HG02981 (cell line): ENCODE data around the gene ADAMTS15.

Experiments
- ATAC-seq: cut with Tn5 transposase; IDR thresholded peaks from one replicate; pipeline ENCODE4 v1.9.1; 2021; ENCODE audit warnings: mild to moderate bottlenecking, moderate library complexity; ENCODE audit not compliant: unreplicated experiment

Gene ADAMTS15, protein sequence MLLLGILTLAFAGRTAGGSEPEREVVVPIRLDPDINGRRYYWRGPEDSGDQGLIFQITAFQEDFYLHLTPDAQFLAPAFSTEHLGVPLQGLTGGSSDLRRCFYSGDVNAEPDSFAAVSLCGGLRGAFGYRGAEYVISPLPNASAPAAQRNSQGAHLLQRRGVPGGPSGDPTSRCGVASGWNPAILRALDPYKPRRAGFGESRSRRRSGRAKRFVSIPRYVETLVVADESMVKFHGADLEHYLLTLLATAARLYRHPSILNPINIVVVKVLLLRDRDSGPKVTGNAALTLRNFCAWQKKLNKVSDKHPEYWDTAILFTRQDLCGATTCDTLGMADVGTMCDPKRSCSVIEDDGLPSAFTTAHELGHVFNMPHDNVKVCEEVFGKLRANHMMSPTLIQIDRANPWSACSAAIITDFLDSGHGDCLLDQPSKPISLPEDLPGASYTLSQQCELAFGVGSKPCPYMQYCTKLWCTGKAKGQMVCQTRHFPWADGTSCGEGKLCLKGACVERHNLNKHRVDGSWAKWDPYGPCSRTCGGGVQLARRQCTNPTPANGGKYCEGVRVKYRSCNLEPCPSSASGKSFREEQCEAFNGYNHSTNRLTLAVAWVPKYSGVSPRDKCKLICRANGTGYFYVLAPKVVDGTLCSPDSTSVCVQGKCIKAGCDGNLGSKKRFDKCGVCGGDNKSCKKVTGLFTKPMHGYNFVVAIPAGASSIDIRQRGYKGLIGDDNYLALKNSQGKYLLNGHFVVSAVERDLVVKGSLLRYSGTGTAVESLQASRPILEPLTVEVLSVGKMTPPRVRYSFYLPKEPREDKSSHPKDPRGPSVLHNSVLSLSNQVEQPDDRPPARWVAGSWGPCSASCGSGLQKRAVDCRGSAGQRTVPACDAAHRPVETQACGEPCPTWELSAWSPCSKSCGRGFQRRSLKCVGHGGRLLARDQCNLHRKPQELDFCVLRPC

DNA sequence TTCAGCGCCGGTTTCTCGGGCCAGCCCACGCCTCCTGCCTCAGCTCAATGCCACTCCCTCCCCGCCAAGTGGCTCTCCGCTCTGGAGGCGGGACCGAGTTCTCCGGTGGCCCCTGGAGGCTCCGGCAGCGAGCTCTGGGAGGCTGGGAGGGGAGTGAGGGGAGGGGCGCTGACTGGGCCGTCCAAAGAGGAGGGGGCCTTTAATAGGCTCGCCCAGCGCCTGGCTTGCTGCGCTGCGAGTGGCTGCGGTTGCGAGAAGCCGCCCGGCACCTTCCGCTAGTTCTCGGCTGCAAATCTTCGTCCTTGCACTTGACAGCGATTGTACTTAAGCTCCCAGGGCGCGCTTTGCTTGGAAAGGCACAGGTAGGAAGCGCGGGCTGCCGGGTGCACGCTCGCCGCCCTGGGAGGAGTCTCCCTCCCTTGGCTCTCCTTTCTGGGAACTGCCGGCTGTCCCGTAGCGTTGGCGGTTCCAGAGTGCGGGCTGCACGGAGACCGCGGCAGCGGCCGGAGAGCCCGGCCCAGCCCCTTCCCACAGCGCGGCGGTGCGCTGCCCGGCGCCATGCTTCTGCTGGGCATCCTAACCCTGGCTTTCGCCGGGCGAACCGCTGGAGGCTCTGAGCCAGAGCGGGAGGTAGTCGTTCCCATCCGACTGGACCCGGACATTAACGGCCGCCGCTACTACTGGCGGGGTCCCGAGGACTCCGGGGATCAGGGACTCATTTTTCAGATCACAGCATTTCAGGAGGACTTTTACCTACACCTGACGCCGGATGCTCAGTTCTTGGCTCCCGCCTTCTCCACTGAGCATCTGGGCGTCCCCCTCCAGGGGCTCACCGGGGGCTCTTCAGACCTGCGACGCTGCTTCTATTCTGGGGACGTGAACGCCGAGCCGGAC lies at the start of gene ADAMTS15:
TSS of gene ADAMTS15 (plus strand) at position 230 of the 894 bp plus-strand sequence. CDS start at position 559, 329 bp downstream.
- no peak for ATAC-seq

DNA sequence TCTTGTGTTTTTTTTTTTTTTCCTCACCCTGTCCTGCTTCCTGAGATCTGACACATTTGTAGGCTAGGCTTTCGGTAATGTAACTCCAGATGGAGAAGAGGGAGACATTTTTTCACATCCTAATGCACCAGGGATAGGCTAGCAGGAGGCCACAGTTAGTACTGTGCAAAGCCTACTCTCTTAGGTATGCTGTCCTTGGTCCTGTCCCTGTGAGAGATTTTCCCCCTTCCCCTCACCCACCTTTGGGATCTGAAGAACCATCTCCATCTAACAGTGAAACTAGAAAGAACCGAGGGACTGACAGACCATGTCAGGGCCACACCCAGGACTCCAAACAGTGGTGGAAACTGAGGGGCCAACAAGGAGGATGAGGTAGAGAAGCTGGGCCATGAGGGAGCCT lies 49.2 kb upstream of the ADAMTS15 start:
- no peak for ATAC-seq

DNA sequence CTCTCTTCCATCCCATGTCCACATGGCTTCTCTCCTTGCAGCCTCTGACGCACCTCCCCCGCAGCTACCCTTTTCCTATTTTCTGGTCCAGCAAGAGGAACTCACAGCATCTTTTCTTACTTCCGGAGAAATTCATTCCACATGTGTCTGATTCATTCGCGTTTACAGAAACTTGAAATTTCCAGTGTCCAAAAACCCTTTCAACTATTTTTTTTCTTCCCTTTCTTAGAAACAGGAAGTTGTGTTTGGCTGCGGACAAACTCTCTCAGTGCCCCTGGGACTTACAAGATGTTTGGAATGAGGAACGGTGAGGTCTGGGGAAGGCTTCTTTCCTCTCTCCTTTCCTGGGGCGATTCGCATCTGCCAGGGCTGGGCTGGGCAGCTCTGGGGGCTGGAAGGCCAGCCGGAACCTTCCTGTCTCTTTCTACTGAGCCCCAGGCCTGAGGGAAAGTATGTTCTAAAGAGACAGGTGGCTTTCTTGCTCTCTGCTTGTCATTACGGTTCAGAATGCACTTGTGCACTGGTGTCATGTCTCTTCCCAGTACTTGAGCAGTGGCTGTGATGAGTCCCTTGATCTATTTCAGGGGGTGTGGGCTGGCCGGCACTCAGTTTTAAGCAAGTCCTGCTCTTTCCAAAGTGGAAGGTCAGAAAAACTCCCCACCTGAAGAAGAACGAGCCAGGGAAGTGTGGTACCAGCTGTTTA lies 47.5 kb upstream of the ADAMTS15 start:
- no peak for ATAC-seq

DNA sequence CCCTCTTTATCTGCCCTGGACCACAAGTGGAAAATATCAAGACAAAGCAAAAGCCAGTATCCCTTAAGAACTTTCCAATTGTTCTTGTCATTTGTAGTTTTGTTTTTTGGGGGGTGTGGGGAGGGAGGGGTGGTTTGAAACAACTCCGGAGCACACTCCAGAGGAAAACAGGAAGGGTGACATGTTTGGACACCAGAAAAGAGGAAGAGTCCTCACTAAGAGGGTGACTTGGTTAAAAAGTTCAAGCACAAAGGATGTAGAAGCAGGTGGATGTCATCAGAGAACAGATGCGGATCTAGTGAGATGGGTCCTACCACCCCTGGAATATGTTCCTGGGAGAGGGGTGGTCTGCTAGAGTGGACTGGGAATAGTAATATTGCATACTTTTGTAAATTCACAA lies 45.9 kb upstream of the ADAMTS15 start:
- no peak for ATAC-seq

DNA sequence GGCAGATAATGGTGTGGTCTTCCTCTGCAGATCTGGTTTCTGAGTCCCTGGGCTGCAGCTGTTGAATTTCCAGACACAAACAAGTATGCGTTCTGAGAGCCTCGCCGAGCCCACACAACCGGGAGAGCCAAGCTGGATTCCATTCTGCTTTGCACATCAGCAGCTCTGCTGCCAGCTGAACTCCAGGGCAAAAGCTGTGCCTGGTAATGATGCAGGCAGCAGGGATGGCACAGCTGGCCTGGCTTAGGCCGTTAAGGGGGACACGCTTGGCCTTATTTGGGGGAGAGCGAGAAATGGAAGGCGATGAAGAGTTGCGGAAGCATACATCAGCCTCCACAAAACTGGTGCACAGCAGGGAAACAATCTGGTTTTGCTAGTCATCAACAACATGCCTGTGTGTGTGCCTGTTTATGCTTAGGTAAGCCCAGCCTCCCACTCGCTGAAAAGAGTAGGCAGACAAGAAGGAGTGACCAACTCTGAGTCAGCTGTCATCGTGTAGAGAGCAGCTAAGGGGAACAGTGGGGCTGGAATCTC lies 45.1 kb upstream of the ADAMTS15 start:
- ATAC-seq: no peak

DNA sequence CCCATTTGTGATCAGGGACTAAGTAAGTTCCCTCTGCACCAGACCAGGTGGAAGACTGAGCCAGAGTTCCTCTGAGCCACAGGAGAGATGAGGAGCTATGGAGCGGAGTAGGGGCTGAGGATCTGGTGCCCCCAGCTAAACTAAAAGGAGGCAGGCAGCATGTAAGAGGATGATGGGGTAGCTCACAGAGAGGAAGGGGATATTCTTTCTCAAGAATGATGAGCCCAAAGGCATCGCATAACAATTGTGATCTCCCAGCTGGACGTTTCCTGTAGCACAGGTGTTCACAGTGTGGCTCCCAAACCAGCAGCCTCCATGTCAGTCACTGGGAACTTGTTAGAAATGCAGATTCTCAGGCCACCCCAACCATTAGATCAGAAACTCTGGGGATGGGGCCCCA lies 44.5 kb upstream of the ADAMTS15 start:
- no peak for ATAC-seq

DNA sequence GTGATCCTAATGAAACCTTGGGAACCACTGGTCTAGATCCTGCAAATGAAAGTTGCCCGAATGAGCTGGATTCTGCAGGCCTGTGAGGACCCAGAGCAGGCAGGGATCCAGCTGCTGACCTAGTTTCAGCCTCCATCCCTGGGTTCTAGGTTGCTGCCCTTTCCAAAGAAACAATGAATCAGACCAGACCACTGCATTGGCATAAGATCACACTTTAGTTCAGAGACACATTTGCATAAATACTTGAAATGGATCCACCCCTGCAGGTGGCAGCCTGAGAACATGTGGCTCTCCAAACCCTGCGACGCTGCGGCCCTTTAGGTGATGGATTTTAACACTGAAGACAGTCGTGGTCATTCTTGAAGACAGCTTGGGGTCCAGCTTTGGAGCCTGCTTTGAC lies 43.7 kb upstream of the ADAMTS15 start:
- no peak for ATAC-seq

DNA sequence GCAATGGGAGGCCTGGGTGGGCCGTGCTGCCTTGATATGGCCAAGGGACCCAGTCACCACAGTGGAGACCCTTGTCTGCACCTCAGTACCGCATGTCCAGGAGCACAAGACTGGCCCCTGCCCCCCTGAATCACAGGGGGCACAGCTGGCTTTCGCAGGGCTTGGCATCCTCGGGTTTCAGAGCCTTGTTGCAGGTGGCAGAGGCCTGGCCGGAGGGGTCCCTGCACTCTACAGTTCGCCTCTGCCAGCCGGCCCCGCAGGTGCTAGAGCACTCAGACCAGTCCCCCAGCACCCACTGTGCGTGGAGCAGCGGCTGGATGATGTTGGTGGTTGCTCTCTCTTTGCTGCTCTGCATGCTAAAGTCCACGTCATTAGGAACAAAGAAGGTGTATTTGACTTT lies 43.0 kb upstream of the ADAMTS15 start:
- no peak for ATAC-seq

DNA sequence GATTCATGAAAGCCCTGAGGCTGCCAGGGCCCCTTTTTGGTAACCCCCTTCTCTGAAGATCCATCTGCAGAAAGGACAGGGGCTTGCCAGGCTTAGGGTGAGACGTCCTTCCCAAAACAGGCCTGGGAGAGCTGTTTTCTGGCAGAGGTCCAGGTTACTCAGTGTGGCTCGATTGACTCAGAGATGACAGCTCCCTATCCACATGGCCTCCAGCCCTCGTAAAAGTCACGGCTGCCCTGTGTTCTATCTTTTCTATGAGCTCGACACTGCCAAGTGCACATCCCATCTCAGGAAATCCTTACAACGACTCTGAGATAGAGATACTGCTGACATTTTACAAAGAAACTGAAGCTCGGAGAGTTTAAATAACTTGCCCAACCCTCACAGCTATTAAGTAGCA lies 40.5 kb upstream of the ADAMTS15 start:
- ATAC-seq: no peak

DNA sequence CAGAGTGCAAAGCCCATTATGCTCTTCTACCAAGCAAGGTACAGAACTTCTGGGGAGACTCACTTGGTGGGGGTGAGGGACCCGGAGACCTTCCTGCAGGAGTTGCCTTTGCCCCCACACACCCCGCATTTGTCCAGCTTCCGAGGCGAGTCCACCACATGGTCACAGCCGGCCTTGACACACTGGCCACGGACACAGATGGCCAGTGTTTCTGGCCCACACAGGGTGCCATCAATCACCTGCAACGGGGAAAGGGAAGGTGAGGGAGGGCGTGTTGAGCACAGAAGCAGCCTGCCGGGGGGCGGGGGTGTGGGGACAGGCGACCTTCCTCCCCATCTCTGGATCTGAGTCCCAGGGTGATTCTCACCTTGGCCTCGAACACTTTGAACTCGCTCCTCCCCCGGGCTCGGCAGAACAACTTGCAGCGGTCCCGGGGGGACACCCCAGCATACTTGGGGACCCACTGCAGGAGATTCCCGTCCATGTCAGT lies 40.0 kb upstream of the ADAMTS15 start:
- ATAC-seq: no peak

DNA sequence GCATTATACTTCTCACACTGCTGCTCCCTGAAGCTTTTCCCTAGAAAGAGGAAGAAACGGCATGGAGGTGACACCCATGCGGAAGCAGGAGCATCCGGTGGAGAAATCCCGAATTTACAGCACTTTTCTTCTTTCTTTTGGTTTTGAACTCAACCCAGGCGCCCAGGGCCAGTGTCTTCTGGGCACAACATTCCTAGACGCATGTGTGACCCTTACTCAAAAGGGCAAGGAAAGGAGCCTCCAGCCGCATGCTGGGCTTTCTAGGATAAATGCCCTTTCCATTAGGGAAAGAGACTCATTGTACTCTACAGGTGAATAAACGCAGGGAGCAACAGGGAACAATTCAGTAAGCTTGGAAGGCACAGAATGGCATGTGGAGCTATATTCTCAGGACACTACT lies 39.5 kb upstream of the ADAMTS15 start:
- no peak for ATAC-seq

DNA sequence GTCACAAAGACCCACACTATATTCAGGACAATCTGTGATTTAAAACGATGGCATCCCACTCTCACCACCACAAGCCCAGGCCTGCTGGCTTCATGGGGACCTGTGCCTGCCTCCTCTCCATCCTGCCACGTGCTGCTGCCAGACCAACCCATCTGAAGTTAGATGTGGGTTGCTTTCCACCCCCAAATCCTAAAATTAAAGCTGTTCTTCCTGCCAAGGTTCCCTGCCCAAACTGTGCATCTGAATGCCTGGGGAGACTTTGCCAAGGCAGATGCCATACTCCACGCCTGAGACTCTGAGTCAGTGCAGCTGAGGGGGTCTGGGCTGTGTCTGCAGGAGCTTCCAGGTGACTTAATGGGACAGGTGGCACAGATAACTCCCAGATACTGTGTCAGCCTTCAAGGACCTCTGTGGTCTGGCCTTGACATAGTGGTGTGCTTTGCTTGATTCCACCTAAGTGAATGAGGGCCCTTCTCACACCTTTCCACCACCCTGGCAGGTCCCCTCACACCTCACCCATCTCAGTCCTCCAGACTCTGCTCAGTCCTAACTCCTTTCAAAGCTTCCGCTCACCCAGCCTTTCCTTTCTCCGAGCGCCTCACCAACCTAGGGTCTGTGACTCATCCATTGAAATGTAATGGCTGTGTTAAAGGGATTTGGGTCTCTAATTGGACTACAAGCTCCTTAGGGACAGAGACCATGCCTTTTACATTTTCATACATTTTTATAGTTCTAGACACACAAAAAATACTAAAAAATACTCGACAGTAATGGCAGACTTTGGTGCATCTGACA lies 38.7 kb upstream of the ADAMTS15 start:
- ATAC-seq: no peak

DNA sequence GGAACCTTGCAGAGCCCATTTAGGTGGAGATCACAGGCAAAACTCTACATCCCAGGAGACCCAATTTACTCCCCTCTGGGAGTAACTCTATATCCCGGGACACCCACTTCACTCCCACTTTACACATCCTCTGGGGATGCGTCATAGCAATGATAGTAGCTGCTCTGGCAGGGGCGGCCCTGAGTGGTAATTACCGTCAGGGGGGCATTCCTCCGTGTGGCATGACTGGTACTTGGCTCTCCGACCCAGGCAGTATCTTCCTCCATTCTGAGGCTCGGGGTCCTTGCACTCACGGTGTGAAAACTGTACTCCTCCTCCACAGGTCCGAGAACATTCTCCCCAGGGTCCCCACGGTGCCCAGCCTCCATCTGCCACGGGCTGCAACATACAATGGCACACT lies 37.2 kb upstream of the ADAMTS15 start:
- no peak for ATAC-seq

DNA sequence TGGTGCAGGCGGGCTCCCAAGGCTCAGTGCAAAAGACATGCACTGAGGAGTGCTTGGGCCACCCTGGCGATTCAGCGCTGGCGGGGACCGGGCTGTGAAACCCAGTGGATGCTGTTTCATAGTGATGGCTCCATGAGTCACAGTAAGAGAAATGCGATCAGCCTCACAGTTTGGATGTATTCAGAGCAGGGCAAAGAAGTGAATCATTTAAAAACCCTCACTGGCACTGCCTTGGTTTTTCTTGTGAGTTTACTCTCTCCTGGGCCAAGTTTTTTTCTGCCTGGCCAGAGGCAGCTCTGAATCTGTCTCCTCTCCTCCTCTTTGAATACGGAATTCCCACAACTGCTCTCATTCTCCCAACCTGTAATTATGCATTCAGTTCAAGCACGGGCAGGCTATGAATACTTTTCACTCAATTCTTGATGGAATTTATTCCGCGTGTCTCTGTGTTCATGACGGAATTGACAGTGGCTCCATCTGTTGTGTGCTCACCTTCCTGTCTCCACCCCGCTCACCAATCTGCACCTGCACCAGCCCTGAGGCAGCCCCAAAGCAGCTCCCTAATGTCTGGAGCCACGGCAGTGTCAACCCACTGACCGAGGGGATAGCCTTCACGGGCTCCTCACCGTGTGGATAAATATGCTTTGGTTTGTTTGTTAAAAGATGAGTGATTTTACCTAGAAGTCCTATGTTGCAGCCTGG lies 34.9 kb upstream of the ADAMTS15 start:
- no peak for ATAC-seq

DNA sequence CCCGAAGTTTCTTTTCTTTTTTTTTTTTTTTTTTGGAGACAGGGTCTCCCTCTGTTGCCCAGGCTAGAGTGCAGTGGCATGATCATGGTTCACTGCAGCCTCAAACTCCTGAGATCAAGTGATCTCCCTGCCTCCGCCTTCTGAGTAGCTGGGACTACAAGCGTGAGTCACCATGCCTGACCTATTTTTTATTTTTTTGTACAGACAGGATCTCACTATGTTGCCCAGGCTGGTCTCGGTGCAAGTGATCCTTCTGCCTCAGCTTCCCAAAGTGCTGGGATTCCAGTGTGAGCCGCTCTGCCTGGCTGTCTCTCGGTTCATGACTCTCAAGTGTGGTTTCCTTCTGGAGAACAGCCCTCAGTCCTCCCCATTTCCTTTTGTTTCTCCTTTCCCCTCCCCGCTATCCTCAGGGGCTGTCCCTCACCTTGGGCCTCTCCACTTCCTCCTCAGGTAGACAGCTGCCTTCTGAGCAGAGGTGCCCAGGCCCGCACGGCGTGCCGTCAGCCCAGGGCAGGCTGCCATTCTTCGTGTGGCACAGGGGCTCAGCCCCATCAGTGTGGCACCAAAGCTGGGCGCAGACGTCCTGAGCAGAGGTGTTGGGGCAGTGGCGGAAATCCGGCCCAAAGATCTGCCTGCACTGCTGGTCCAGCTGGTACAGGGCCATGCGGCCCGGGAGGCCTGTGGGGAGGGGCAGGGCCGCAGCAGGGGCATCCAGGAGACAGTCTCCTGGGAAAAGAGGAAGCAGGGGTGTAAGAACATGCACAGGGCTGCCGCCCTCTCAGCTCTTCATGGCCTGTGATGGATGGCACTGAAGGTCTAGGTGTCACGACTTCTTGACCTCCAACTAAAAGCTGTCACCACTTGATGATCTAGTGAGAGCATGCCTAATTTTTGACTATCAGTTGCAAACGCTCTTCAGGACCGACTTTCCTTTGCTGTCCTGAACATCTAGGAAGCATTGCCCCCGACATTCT lies 34.1 kb upstream of the ADAMTS15 start:
- ATAC-seq: no peak

DNA sequence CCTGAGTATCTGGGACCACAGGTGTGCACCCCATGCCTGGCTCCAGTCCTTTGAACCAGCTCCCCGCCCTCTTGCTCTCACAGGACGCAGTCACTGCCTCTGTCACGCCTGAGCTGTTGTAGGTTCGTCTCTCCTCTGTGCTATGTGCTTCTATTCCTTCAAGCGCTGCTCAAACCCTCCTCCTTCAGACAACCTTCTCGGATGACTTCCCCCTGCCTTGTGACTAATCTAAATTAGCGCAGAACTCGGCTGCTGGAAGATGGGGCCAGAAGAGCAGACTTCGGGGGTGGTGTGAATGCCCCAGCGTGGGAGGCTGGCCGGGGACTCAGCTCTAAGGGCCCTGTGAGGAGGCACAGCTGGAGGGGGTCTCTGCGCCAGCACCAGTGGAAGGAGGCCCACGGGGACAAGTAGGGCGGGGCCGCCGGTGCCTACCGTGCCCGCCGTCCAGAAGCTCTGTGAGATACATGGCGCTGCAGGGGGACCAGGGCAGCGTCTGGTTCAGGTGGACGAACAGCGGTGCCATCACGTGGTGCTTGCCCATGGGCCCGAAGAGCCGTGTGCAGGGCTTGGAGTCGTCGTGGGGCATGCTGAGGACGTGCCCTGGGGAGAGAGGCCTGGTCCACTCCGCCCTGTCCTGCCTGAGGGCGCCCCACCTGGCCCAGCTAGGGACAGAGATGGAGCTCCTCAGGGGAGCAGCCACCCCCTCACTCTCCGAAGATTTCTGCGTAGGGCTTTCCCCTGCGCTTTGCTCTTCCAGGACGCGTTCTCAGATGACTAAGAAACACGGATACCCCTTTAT lies 32.5 kb upstream of the ADAMTS15 start:
- ATAC-seq: no peak

DNA sequence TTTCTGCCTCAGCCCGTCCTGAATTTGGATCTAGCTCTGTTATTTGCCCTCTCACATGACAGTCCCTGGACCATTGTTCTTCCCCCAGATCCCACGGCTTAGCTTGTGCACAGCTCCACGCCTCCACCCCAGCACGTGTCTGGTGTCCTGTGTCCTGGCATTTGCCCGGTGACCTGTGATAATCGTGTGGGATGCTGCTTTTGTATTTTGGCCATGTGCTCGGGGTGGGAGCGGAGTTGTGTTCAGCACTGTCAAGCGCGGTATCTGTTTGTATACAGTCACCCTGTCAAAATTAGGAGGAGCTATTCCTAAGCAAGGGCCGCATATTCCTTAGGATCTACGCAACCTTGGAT lies 31.9 kb upstream of the ADAMTS15 start:
- ATAC-seq: no peak
